GM10266 (cell line): ENCODE measurements around the gene DENND5A.

Source experiments
- DNase-seq: peaks from one replicate; pipeline ENCODE4 v3.0.0; 2012; ENCODE audit errors: extremely low spot score
- TF ChIP-seq, protein P1 (sequence below): IDR thresholded peaks from 2 replicates; pipeline ENCODE4 v1.5.1; 2012; ENCODE audit warnings: mild to moderate bottlenecking, low read depth; ENCODE audit not compliant: control insufficient read depth, insufficient read depth; ENCODE audit errors: missing control alignments

The DENND5A gene

GRCh38 chr11:9089061-9089460 is 176.1 kb downstream of the DENND5A start:
- TF ChIP-seq, protein P1, sequence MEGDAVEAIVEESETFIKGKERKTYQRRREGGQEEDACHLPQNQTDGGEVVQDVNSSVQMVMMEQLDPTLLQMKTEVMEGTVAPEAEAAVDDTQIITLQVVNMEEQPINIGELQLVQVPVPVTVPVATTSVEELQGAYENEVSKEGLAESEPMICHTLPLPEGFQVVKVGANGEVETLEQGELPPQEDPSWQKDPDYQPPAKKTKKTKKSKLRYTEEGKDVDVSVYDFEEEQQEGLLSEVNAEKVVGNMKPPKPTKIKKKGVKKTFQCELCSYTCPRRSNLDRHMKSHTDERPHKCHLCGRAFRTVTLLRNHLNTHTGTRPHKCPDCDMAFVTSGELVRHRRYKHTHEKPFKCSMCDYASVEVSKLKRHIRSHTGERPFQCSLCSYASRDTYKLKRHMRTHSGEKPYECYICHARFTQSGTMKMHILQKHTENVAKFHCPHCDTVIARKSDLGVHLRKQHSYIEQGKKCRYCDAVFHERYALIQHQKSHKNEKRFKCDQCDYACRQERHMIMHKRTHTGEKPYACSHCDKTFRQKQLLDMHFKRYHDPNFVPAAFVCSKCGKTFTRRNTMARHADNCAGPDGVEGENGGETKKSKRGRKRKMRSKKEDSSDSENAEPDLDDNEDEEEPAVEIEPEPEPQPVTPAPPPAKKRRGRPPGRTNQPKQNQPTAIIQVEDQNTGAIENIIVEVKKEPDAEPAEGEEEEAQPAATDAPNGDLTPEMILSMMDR: no peak
- no peak for DNase-seq
